Sigmoid colon (tissue), 7 donors: Measurements from ENCODE around the gene PHYHIPL. TPM values are rescaled to one million over a fixed set of nuclear protein-coding genes. Genes with fewer than 3 reads are reported as not detected.

Experiments
- DNase-seq: peaks from one replicate; pipeline ENCODE4 v3.0.0-alpha.2; 2019
- H3K27ac ChIP-seq, 4 donors: fragments of 200-600 bp; sonication (generic); one replicate each; pipeline ENCODE4 v1.5.1; 2016 to 2019; ENCODE audit warnings: mild to moderate bottlenecking in 1 of 4
- H3K27me3 ChIP-seq, 3 donors: fragments of 200-600 bp; sonication (generic); one replicate each; pipeline ENCODE4 v1.5.1; 2019; ENCODE audit warnings: mild to moderate bottlenecking in 1 of 3
- H3K36me3 ChIP-seq, 4 donors: fragments of 200-600 bp; sonication (generic); one replicate each; pipeline ENCODE4 v1.5.1; 2016 to 2019
- H3K4me1 ChIP-seq, 4 donors: fragments of 200-600 bp; sonication (generic); one replicate each; pipeline ENCODE4 v1.5.1; 2017 to 2019
- H3K4me3 ChIP-seq, 4 donors: fragments of 200-600 bp; sonication (generic); one replicate each; pipeline ENCODE4 v1.5.1; 2017 to 2019; ENCODE audit warnings: mild to moderate bottlenecking in 2 of 4, moderate library complexity in 1 of 4
- H3K9me3 ChIP-seq, 4 donors: fragments of 200-600 bp in 3 of 4; sonication (generic) in 3 of 4; one replicate each; pipeline versions ENCODE4 v1.5.1 to v1.6.1; 2013 to 2019
- EP300 ChIP-seq, 4 donors: sonication (generic); formaldehyde crosslinking; IDR thresholded peaks; one replicate each; pipeline ENCODE4 v1.6.1; 2017; ENCODE audit warnings: antibody characterized with exemption in 4 of 4
- POLR2A ChIP-seq, 2 donors: fragments of 450-650 bp; IDR thresholded peaks; one replicate each; pipeline ENCODE4 v1.6.1; 2016; ENCODE audit warnings: antibody characterized with exemption in 2 of 2, mild to moderate bottlenecking in 2 of 2, moderate library complexity in 2 of 2
- POLR2AphosphoS5 ChIP-seq, 4 donors: sonication (generic); formaldehyde crosslinking; IDR thresholded peaks; one replicate each; pipeline ENCODE4 v1.6.1; 2017; ENCODE audit warnings: antibody characterized with exemption in 4 of 4
- WGBS, 2 donors: extraction: QIAGEN DNeasy Blood & Tissue Kit; methylation state at CpG; one replicate each; pipeline ENCODE4 v1.1.7; 2013; 5-methylcytosine and 5-hydroxymethylcytosine counted together
- intact Hi-C: fragments of 100-400 bp; cut with DNase I; formaldehyde crosslinking; loops from one replicate; pipeline ENCODE4 v1.15.1; 2023
- polyA plus RNA-seq, 3 donors: library from polyadenylated mRNA; stranded (reverse); fragments of 200-250 nt; gene quantifications; one replicate each; pipeline ENCODE4 v1.2.3, GENCODE V29; 2013
- total RNA-seq, 4 donors: library from RNA; depleted of rRNA; stranded (reverse); fragments of >200 nt; gene quantifications; one replicate each; pipeline ENCODE4 v1.1.0, GENCODE V29; 2016
- TF ChIP-seq, protein P1 (sequence below), 4 experiments: fragments of 450-650 bp in 3 of 4; fragments of 200-600 bp in 1 of 4; IDR thresholded peaks; one replicate each; pipeline ENCODE4 v1.5.1; 2016 to 2019; ENCODE audit warnings: antibody characterized with exemption in 4 of 4, mild to moderate bottlenecking in 3 of 4, moderate library complexity in 2 of 4
- donor health status: healthy with polysubstance abuse.
- donor health status: Bipolar disorder and iron deficiency.
- donor health status: healthy.

PHYHIPL gene
- total and polyA plus RNA-seq, 7 donors = 0.55 to 2.5 (median 0.75) TPM; not detected in 1

DNA sequence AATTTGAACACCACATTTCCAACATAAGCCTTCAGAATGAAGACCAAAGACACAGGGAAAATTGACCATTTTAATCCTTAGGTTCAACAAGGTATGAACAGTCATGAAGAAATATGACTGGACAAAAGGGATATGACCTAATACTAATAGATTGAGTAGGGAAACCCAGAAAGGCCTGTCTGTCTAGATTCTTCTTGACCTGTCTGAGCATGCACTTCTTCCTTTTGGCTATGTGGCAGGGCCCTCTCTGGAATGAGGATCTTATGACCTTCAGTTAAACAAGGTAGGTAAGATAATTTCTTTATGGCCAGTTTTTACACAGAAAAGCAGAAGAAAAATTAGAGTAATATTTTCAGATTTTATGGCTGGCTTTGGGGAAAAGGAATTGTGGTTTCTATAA, 3.0 kb upstream of the PHYHIPL start:
- peaks cover 6 to 31% (median 24%) of the 10 kb centered on the region in 3 donors for H3K27me3 ChIP-seq
- no peaks in the 10 kb centered on the region for H3K9me3 ChIP-seq
- no peaks in the 10 kb centered on the region for H3K36me3 ChIP-seq
- H3K4me3 ChIP-seq = no peak overlapping the region
- TF ChIP-seq POLR2AphosphoS5 (IDR thresholded peaks at IDR 0.05) = no peak
- TF ChIP-seq, protein P1, sequence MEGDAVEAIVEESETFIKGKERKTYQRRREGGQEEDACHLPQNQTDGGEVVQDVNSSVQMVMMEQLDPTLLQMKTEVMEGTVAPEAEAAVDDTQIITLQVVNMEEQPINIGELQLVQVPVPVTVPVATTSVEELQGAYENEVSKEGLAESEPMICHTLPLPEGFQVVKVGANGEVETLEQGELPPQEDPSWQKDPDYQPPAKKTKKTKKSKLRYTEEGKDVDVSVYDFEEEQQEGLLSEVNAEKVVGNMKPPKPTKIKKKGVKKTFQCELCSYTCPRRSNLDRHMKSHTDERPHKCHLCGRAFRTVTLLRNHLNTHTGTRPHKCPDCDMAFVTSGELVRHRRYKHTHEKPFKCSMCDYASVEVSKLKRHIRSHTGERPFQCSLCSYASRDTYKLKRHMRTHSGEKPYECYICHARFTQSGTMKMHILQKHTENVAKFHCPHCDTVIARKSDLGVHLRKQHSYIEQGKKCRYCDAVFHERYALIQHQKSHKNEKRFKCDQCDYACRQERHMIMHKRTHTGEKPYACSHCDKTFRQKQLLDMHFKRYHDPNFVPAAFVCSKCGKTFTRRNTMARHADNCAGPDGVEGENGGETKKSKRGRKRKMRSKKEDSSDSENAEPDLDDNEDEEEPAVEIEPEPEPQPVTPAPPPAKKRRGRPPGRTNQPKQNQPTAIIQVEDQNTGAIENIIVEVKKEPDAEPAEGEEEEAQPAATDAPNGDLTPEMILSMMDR (IDR thresholded peaks at IDR 0.05) = no peak
- no peak for TF ChIP-seq POLR2A (IDR thresholded peaks at IDR 0.05)
- TF ChIP-seq EP300 (IDR thresholded peaks at IDR 0.05) = no peak
- H3K27ac ChIP-seq = no peak overlapping the region
- DNase-seq = no peak
- peaks cover 0 to 20% (median 18%) of the 10 kb centered on the region in 4 donors for H3K4me1 ChIP-seq
- intact Hi-C loops = no loop called here

DNA sequence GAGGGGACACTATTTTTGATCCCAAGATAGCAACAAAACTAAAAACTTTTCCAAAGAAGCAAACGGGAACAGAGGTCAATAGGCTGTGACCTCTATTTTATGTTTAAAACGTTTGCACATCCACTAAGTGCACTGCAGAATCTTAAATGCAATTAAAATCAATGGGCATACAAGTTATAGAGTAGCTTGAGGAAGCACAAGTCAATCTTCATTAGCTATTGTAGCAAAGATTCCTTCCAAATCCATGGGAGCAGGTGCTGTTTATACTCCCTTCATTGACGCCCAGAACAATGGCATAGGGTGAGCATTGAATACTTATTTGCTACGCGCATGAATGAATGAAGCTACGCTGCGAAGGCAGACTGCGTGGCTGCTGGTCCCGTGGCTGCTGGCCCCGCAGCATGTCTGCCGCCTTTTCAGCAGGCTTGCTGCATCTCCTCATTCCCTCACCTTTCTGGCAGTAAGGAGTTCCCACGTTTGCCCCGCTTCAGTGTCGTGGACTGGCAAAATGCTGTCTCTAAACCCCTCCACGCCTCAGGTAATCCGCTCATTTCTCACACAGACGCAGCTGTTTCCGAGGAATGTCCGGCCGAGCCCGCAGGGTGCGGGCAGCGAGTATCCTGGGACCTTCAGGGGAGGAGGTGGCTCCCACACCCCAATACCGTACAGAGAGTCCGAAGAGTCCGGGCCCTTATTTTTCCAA, 754 bp upstream of the PHYHIPL start:
- Histone ChIP-seq H3K4me3 (peak overlapping the region in 3 of 4 donors; percentile 40 to 47 (median 40)), H3K36me3 (no peaks in the 10 kb centered on the region), H3K27ac (no peak overlapping the region), H3K27me3 (peaks cover 6 to 47% (median 34%) of the 10 kb centered on the region in 3 donors), H3K9me3 (no peaks in the 10 kb centered on the region), H3K4me1 (peaks cover 0 to 20% (median 18%) of the 10 kb centered on the region in 4 donors)
- intact Hi-C loops = no loop called here
- no peak for TF ChIP-seq POLR2A (IDR thresholded peaks at IDR 0.05)
- no peak for TF ChIP-seq EP300 (IDR thresholded peaks at IDR 0.05)
- TF ChIP-seq, protein P1 (IDR thresholded peaks at IDR 0.05) = no peak
- no peak for TF ChIP-seq POLR2AphosphoS5 (IDR thresholded peaks at IDR 0.05)
- 4 to 11% methylated on average over 26 of the region's 26 CpGs for WGBS, 2 donors
- DNase-seq = no peak

DNA sequence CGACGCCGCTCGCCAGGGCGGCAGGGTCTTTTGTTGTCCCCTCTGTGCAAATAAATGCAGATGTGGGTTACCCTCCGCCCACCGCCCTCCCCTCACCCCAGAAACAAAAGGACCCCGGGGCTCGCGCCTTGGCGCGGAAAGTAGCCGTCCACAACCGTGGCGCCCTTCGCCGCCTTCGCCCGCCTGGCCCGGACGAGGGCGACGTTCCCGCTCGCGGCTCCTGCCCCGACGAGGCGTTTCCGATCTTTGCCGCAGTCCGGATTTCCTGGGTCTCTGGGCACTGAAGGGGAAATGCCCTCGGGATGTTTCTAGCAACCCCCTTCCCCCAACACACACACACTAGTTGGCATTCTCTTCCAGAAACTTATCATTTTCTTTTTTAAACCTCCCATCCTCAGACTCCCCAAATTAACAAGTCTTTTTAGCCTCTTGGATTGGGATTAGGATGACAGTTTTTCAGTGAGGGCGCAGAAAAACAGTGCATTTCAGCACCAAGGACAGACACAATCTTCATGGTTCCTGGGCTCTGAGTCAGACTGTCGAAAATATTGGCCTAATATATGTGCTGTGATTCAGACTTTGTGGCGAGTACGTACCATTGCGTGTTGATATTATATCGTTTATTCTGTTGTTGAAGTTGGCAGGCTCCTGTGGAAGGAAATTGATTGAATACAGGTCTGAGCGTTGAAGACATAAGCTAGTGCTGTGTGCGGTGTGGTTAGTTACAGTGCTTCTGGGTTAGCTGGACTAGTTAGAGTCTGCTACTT, 771 bp downstream of the PHYHIPL start:
- WGBS, 2 donors = 8% methylated on average over 41 of the region's 41 CpGs
- intact Hi-C loops = no loop called here
- H3K9me3 ChIP-seq = no peaks in the 10 kb centered on the region
- H3K4me1 ChIP-seq = peaks cover 0 to 20% (median 18%) of the 10 kb centered on the region in 4 donors
- peak overlapping the region; percentile 25 to 47 (median 40) for H3K4me3 ChIP-seq
- no peak overlapping the region for H3K27ac ChIP-seq
- H3K27me3 ChIP-seq = peaks cover 6 to 47% (median 34%) of the 10 kb centered on the region in 3 donors
- TF ChIP-seq EP300 (IDR thresholded peaks at IDR 0.05) = no peak
- no peak for TF ChIP-seq POLR2A (IDR thresholded peaks at IDR 0.05)
- no peak for TF ChIP-seq POLR2AphosphoS5 (IDR thresholded peaks at IDR 0.05)
- TF ChIP-seq, protein P1 (IDR thresholded peaks at IDR 0.05) = no peak
- no peaks in the 10 kb centered on the region for H3K36me3 ChIP-seq
- DNase-seq = no peak

DNA sequence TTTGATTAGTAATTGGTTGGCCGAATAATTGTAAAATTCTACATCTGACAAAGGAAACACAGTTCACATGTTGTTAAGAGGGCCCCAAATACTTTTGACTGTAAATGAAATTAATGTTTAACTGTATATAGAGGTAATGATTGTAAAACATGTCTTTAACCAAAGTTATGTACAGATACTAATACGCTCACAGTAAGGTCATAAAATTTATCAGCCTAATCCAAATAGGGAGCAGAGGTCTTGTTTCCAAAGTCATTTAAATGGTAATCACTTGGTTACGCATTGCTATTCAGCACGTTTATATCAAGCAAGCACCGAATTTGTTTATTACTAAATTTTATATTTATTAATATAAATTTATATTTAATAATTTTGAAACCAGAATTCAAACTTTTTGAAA, 1.4 kb downstream of the PHYHIPL start:
- DNase-seq = no peak
- Histone ChIP-seq H3K4me3 (peak overlapping the region in 2 of 4 donors; percentile 40 to 47), H3K27ac (no peak overlapping the region), H3K9me3 (no peaks in the 10 kb centered on the region), H3K36me3 (no peaks in the 10 kb centered on the region), H3K4me1 (peaks cover 0 to 20% (median 18%) of the 10 kb centered on the region in 4 donors), H3K27me3 (peaks cover 6 to 47% (median 34%) of the 10 kb centered on the region in 3 donors)
- WGBS, 2 donors = 20 to 69% methylated on average over 5 of the region's 5 CpGs
- no peak for TF ChIP-seq POLR2A (IDR thresholded peaks at IDR 0.05)
- no peak for TF ChIP-seq EP300 (IDR thresholded peaks at IDR 0.05)
- TF ChIP-seq, protein P1 (IDR thresholded peaks at IDR 0.05) = no peak
- TF ChIP-seq POLR2AphosphoS5 (IDR thresholded peaks at IDR 0.05) = no peak
- intact Hi-C loops = no loop called here
